Adrenal gland (tissue), 12 donors: ENCODE results near the gene ATP5MG. TPM values are rescaled to one million over a fixed set of nuclear protein-coding genes. Genes with fewer than 3 reads are reported as not detected.

Experiments
- DNase-seq, 7 donors: peaks; one replicate each; pipeline ENCODE4 v3.0.0-alpha.2; 2019 to 2020
- H3K27ac ChIP-seq, 5 donors: fragments of 200-600 bp; sonication (generic) in 4 of 5; 1 replicate in 3 of 5; 2 replicates in 2 of 5; pipeline versions ENCODE4 v1.5.1 to v1.8.0; 2016 to 2020; ENCODE audit warnings: mild to moderate bottlenecking in 1 of 5
- H3K27me3 ChIP-seq: fragments of 200-600 bp; 2 replicates; pipeline ENCODE4 v1.8.0; 2021
- H3K36me3 ChIP-seq, 2 donors: fragments of 200-600 bp; replicated peaks in 1 of 2; 1 replicate in 1 of 2; 2 replicates in 1 of 2; pipeline versions ENCODE4 v1.5.1 to v1.8.0; 2018 to 2022
- H3K4me1 ChIP-seq, 2 donors: fragments of 200-600 bp; replicated peaks in 1 of 2; 1 replicate in 1 of 2; 2 replicates in 1 of 2; pipeline versions ENCODE4 v1.5.1 to v1.8.0; 2018 to 2021
- H3K4me3 ChIP-seq, 4 donors: fragments of 200-600 bp; sonication (generic) in 3 of 4; one replicate each; pipeline ENCODE4 v1.5.1; 2016 to 2018
- H3K9me3 ChIP-seq, 3 donors: fragments of 200-600 bp; sonication (generic) in 1 of 3; replicated peaks in 1 of 3; 1 replicate in 2 of 3; 2 replicates in 1 of 3; pipeline versions ENCODE4 v1.5.1 to v1.8.0; 2016 to 2021
- CTCF ChIP-seq, 6 experiments: fragments of 450-650 bp in 4 of 6; fragments of 200-600 bp in 2 of 6; sonication (generic) in 1 of 6; IDR thresholded peaks; 1 replicate in 5 of 6; 2 replicates in 1 of 6; pipeline versions ENCODE4 v1.5.1 to v1.8.0; 2016 to 2021; ENCODE audit warnings: antibody characterized with exemption in 6 of 6, mild to moderate bottlenecking in 2 of 6, moderate library complexity in 1 of 6
- POLR2A ChIP-seq, 2 donors: fragments of 450-650 bp; IDR thresholded peaks; one replicate each; pipeline ENCODE4 v1.6.1; 2017; ENCODE audit warnings: antibody characterized with exemption in 2 of 2, mild to moderate bottlenecking in 2 of 2, moderate library complexity in 1 of 2
- WGBS, 4 donors: extraction: QIAGEN DNeasy Blood & Tissue Kit in 2 of 4; methylation state at CpG; one replicate each; pipeline versions ENCODE4 v1.1.5 to v1.1.7; 2013 to 2017; 5-methylcytosine and 5-hydroxymethylcytosine counted together
- intact Hi-C, 2 donors: fragments of 100-400 bp; cut with DNase I; formaldehyde crosslinking; loops; one replicate each; pipeline versions ENCODE4 v1.14.1 to v1.15.0; 2022 to 2023
- polyA plus RNA-seq, 3 donors: library from polyadenylated mRNA; stranded (reverse); fragments of 200-250 nt in 2 of 3; fragments of 350-450 nt in 1 of 3; fragmentation: Illumina TruSeq in 1 of 3; extraction: RNeasy Lipid Tissue Mini Kit (QIAGEN cat#74804) in 1 of 3; gene quantifications; one replicate each; pipeline ENCODE4 v1.2.3, GENCODE V29; 2013 to 2014
- total RNA-seq, 9 donors: library from RNA; depleted of rRNA in 4 of 9; stranded (reverse); fragments of >200 nt in 4 of 9; fragments of 120-200 nt in 1 of 9; fragmentation: NEBNext Ultra II Directional in 1 of 9; extraction: Animal tissue kit (Norgen Biotek cat#: 25700) in 1 of 9; gene quantifications; one replicate each; pipeline versions ENCODE4 v1.1.0 to v1.2.4, GENCODE V29; 2013 to 2023
- donor health status: healthy with polysubstance abuse.
- donor health status: Bipolar disorder and iron deficiency.
- donor health status: DM: yes; HTN: yes; CAD: no.
- donor health status: DM: no; HTN: no; CAD: no.
- donor health status: DM: no; HTN: no; CAD: no.
- donor health status: DM: yes; HTN: yes; CAD: no.

The ATP5MG gene
- total and polyA plus RNA-seq, 12 donors = 51.8 to 857 (median 324) TPM

- WGBS, 4 donors = 55 to 75% (median 61%) methylated on average over 3 of the region's 3 CpGs
- Histone ChIP-seq H3K4me1 (peaks cover 5 to 11% of the 10 kb centered on the region in 2 donors), H3K9me3 (no peaks in the 10 kb centered on the region), H3K4me3 (no peak overlapping the region), H3K27me3 (no peaks in the 10 kb centered on the region), H3K36me3 (no peaks in the 10 kb centered on the region), H3K27ac (no peak overlapping the region)
- DNase-seq = no peak
- TF ChIP-seq CTCF (IDR thresholded peaks at IDR 0.05) = no peak
- TF ChIP-seq POLR2A (IDR thresholded peaks at IDR 0.05) = no peak
- intact Hi-C loops = no loop called here
Observed at GRCh38 chr11:118358071-118358470, 43.3 kb upstream of the ATP5MG start.

- intact Hi-C loops = no loop called here
- 2 to 7% (median 3%) methylated on average over 19 to 33 of the region's 33 CpGs for WGBS, 4 donors
- Histone ChIP-seq H3K4me3 (peak within 1 kb of the TSS; percentile 26 to 95 (median 62)), H3K27ac (peak within 1 kb of the TSS in 4 of 5 donors; percentile 9 to 68 (median 56)), H3K27me3 (no peaks in the 10 kb centered on the region), H3K36me3 (peaks cover 0 to under 1% of the 10 kb centered on the region in 2 donors), H3K9me3 (no peaks in the 10 kb centered on the region), H3K4me1 (peaks cover 5 to 11% of the 10 kb centered on the region in 2 donors)
- TF ChIP-seq POLR2A (IDR thresholded peaks at IDR 0.05) = peak; percentile 39 to 66
- no peak for TF ChIP-seq CTCF (IDR thresholded peaks at IDR 0.05)
- peak; percentile 96 to 98 (median 97) for DNase-seq
Observed at GRCh38 chr11:118359295-118359958, 42.0 kb upstream of the ATP5MG start, which contains the start of gene UBE4A. UBE4A (plus strand) TSS chr11:118359600; CDS start chr11:118365081, 5,481 bp downstream.

- no peaks in the 10 kb centered on the region for H3K27me3 ChIP-seq
- H3K36me3 ChIP-seq = peaks cover 0 to 55% of the 10 kb centered on the region in 2 donors
- H3K4me1 ChIP-seq = peaks cover 3 to 10% of the 10 kb centered on the region in 2 donors
- H3K27ac ChIP-seq = no peak overlapping the region
- no peak overlapping the region for H3K4me3 ChIP-seq
- no peaks in the 10 kb centered on the region for H3K9me3 ChIP-seq
- intact Hi-C loops = no loop called here
- WGBS, 4 donors = 87 to 92% (median 90%) methylated on average over 3 of the region's 3 CpGs
- DNase-seq = no peak
- TF ChIP-seq CTCF (IDR thresholded peaks at IDR 0.05) = no peak
- TF ChIP-seq POLR2A (IDR thresholded peaks at IDR 0.05) = no peak
Observed at GRCh38 chr11:118364956-118365615, 36.3 kb upstream of the ATP5MG start.

GRCh38 chr11:118366287-118366686 is 35.1 kb upstream of the ATP5MG start:
- no peak for DNase-seq
- H3K36me3 ChIP-seq = peaks cover 0 to 67% of the 10 kb centered on the region in 2 donors

More at GRCh38 chr11:118366287-118366686, 35.1 kb upstream of the ATP5MG start:
- Histone ChIP-seq H3K4me3 (no peak overlapping the region), H3K4me1 (no peaks in the 10 kb centered on the region), H3K27me3 (no peaks in the 10 kb centered on the region), H3K9me3 (no peaks in the 10 kb centered on the region), H3K27ac (no peak overlapping the region)
- TF ChIP-seq CTCF (IDR thresholded peaks at IDR 0.05) (no peak), POLR2A (IDR thresholded peaks at IDR 0.05) (no peak)
- 72 to 100% (median 89%) methylated on average over 1 of the region's 1 CpG for WGBS, 4 donors
- intact Hi-C loops = no loop called here
